ENCODE measurements around the gene SERINC5.
A peak's percentile ranks its signal among the peaks of the same experiment; 100 is the strongest.

Gene SERINC5

DNA sequence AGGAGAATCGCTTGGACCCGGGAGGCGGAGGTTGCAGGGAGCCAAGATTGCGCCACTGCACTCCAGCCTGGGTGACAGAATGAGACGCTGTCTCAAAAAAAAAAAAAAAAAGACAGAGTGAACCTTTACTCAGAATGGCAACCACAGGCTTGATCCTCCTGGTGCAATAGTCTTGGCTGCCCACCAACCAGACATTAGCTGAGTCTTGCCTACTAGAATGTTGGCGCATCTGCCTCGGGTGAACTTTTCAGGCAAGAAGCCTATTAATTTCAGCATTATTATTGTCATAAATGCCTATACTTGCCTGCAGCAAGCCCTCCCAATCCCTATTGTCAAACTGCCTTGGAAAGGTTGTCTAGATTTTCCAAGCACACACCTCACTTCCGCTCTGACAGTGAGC lies 4.2 kb downstream of the SERINC5 start:
- no peak for DNase-seq

DNA sequence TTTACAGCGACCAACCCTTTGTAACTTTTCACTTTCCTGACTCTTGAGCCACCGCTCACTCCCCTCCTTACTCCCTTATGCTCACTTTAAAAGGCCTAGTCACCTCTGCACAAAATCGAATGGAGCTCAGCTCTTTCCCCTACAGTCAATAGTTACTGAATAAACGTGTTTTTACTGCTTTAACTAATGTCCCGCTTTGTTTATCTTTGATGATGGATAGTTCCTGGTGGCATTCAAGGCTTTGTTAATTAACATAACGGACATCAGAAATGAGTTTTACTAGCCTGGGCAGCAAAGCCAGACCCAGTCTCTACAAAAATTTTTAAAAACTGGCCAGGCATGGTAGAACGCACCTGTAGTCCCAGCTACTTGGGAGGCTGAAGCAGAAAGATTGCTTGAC lies 5.0 kb downstream of the SERINC5 start:
- DNase-seq, result no peak

DNA sequence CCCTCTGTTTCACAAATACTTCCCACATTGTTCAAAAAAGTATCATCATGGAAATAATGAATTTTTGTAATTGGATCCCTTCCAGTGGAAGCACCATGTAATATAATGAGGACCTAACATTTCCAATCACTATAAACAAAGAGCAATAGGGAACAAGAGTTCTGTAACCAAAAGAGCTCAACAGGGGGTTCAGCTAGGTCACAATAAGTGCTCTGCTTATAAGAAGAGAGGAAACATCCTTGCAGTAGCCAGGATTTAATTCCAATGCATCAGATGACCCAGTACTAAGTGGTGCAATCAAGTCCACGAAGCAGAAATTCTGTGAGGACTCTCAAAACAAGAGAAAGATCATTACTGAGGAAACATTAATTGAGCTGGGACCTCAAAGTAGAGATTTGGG lies 5.9 kb downstream of the SERINC5 start:
- no peak for DNase-seq

DNA sequence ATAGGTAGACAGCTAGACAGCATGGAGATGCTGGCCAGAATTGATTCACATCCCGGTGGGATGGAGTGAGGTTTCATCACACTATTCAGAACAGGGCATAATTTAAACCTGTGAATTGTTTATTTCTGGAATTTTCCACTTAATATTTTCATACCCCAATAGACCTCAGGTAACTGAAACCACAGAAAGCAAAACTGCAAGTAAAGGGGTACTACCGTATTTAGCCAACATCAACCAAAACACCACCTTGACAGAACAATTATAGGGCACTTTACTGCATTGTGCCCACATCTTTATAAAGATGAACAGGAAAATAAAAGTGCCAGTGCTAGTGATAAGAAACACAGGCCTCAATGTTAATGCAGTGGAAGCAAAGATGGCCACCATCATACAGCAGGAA lies 7.5 kb downstream of the SERINC5 start:
- DNase-seq, result no peak

DNA sequence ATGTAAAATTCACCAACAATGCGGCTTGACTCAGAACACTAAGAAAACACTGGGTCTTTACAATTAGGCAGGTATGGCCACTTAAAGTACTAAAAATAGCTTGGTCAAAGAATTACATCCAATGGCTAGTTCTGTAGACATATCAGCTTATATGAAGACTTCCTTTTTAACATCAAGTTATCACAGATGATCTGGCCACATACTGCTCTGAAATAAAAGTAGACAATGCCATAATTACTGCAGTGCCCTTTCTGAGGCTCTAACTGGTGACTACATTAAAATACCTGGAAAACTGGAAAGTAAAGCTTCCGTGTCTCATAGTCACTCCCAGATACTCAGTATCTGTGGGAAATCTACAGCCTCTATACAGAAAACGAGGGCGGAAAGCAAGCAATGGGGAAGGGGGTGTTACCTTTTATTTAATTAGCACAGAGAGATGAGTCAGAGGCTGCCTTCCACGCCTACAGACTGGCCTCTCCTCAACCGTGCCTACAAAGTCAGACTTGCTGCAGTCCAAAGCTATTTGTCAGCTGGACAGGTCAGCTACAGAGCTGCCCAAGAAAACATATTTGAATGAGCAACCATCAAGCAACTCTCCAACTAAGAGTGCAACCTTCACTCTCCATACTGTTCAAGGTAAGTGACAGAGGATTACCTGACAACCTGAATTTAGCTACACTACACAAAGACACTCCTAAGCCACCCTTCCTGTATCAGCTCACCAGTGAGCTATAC lies 8.7 kb downstream of the SERINC5 start:
- DNase-seq, result no peak

DNA sequence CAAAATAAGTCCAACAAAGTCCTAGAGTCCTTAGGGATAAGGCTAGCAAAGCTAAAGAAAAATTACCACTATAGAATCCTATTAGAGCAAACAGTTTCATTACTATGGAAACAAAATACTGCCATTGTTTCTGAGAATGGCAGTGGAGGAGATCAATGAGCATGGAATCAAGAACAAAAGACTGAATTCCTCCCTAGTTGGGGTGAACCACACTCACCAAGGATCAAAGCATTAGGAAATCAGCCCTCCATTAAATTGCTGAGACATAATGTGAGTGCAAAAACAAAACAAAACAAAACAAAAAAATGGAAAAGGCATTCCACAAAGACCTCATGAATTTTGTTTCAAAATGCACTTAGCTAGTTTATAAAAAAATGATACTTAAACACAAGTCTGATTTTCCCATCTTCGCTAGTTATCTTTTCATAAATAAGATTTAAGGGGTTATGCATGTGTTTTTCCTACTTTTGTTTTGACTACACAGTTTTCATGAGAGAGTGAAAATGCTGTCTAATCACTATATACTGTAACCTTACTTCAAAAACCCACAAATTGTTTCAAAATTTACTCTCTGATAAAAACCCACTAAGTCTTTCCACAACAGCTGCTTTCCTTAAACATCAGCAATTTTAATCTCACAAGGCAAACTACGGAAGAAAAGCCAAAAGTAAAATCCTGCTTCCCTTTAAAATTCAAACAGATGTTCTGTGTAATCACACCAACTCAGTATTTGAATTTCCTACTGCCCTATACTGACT lies 9.7 kb downstream of the SERINC5 start:
- no peak for DNase-seq

DNA sequence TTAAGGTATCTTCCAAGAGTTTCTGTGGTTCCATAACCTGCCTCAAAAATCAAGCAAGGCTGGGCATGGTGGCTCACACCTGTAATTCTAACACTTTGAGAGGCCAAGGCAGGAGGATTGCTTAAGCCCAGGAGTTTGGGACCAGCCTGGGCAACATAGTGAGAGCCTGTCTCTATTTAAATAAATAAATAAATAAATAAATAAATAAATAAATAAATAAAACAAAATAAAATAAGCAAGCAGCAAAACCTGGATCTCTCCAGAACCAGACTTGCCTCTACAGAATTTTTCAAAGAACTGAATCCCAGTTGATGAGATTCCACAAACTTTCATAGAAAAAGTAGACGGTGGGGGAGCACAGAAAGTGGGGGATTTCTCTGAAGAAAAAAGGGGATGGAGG lies 12.3 kb downstream of the SERINC5 start:
- no peak for DNase-seq

DNA sequence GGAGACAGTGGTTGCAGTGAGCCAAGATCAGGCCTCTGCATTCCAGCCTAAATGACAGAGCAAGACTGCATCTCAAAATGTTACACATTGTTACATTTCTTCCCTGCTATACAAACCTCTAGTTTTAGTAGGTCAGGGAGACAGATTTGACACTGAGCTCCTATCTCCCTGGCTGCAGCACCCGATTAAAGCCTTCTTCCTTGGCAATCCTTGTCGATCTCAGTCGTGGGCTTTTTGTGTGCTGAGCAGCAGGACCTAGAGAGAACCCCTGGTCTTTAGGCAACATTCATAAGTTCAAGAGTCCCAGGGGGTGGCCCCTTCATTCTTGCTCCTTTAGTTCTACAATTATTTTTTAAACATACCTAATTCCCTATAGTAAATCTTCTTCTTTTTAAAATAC lies 13.0 kb downstream of the SERINC5 start:
- DNase-seq, result no peak

DNA sequence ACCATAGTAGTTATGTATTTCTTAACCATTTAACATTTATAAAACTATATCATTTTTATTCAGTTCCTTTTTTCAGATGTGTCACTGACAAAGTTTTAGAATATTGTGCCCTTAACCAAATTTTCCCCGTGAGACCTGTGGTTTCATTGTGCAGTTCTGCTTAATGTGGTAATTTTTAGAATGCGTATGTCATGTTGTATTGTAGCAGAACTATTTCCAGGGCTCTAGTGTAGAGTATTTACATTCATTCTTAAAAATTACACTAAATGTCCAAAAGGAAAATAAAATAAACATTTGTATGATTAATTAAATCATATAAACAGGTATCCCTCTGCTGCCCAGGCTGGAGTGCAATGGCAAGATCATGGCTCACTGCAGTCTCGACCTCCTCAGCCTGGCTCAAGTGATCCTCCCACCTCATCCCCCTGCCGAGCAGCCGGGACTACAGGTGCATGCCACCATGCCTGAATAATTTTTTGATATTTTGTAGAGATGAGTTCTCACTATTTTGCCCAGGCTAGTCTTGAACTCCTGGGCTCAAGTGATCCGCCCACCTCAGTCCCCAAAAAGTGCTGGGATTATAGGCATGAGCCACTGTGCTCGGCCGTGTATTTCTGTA lies 15.4 kb downstream of the SERINC5 start:
- DNase-seq, result no peak

DNA sequence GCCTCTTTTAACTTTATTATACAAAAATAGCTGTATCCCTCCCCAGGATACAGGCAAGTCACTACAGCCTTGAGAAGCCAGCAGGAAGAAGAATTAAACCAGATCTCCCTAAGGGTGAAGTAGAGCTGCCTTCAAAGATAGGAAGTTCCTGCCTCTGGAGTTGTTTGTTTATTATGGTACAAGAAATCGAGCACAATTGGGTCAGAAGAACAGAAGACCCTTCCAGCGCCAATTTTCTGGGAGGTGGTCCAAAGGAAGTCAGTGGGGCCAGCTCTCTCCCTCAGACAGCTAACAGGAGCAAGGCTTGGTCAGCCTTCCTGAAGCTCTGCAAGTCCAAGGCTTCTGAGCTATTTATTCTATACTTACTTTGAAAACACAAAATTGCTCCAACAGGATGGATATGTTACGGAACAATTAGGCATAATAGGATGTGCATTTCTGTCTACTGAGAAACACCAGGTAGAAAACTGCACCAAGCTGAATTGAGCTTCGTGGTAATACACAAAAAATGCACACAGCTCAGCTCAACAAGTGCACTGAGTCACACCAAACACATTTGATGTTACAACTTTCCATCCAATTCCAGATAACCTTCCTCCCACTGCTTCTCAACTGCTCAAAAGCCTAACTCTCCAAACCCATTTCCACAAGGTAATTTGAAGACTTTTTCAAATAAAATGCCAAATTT lies 16.0 kb downstream of the SERINC5 start:
- DNase-seq, result no peak

DNA sequence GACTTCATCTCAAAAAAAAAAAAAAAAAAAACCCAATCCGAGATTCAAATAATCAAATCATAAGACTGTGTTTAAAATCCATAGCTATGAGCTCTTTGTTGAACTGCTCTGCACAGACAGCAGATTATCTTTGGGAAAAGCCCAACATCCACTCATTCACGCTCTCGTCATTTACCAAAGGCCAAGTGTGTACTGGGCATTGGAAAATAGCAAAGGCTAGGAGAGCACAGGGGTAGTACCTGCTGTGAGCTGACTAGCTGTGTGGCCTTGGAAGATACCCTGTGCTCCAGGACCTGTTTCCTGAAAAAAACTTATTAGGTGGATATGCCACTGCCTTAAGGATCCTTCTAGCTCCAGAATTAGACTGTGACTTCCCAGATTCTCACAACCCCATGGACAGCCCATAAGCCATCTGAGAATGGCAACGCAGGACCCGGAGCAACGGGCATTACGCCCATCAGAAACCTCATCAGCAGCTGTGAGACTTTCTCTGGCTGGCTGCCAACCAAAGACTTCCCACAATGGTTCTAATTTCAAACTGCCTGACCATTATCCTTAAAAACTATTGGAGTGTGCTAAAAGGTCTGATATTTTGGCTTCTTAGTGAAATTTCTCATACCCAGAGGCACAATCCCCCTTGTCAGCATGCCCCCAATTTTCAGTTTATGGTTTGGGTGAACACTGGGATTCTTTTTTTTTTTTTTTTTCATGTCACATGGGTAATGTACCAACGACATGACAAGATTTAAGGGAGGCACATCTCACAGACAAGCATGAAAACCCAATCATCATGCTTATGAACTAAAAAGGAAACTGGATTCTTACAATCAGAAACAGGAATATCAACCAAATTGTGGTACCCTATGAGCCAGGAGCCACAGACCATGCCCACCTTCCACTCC lies 16.8 kb downstream of the SERINC5 start:
- DNase-seq, result peak; percentile 42

DNA sequence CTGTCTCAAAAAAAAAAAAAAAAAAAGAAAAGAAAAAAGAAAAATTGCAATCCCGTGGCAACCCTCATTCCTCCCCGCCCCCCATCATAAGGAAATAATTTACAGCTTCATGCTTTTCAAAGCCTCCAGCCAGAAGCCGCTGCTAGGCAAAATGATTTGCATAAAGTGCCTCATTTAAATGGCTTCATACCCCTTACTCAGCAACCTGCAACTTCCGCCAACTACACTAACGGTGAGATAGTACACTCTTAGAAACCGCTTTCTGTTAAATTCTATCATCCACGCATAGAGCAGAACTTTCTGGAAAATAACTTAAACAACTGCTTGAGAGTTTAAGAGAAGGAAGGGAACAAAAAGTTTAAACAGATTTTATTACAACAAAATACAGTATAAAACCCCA lies 17.8 kb downstream of the SERINC5 start:
- no peak for DNase-seq

DNA sequence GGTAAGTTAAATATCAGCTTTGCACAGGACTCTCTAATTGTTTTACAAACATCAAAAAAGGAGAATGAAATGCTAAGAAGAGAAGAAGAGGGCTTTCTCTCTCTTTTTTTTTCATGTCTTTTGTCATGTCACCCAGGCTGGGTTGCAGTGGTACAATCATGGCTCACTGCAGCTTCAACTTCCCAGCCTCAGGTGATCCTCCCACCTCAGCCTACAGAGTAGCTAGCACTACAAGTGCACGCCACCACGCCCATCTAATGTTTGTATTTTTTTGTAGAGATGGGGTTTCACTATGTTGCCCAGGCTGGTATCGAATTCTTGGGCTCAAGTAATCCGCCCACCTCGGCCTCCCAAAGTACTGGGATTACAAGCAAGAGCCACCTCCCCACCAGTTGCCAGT lies 18.6 kb downstream of the SERINC5 start:
- no peak for DNase-seq

DNA sequence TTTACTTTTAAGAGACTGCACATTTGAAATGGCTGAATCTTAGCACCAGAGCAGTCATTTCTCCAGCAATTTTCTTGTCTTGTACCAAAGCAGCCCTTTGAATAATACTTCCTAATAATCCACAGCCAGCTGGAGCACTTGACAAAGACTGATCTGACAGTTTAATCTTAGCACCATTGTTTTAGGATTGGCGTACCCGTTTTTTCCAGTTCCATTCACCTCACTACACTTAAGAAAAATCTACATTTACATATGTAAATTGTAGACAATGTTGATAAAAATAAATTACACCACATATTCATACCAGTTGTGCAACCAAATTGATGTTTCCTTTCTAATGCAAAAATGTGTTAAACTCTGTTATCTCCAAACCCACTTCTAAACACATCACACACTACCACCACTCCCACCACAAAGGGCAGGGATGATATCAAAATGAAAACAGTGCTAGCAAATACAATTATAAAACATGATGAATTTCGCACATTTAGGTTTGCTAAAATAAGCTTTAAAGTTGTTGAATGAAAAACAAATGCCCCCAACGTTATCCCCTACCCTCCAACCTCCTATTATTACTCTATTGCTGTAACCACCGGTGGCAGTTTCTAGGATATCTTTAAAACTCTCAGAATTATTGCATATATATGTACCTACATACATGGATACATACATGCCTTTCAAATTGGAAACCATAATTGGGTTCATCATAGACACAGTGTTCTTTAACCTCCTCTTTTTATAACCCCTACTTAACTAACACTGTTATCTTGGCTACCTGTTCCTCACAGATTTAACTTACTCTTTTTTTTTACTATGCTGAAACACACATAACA lies 21.5 kb downstream of the SERINC5 start:
- DNase-seq, result no peak

DNA sequence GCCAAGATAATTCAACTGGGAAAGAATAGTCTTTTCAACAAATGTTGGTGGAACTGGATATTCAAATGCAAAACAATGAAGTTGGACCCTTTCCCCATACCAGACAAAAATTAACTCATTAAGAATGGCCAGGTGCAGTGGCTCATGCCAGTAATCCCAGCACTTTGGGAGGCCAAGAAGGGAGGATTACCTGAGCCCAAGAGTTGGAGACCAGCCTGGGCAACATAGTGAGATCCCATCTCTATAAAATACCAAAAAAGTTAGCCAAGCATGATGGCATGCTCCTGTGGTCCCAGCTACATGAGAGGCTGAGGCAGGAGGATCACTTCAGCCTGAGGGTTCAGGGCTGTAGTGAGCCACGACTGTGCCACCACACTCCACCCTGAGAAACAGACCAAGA lies 24.2 kb downstream of the SERINC5 start:
- DNase-seq, result no peak

DNA sequence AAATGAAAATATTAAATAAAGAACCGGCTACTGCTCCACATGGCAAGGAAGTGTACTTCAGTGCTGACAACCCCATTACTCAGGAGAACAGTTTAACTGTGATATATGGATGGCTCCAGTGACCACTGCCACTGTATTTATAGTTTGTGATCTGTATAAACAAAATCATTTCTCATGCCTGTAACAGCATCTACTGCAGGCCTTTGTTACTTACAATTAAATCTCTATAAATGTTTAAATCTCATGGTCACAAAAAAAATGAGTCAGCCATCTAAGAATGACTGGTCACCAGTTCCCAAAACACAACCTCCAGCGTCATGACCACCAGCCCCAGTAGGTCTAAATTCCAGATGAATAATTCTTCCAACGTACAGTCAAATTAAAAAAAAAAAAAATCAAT lies 24.6 kb downstream of the SERINC5 start:
- DNase-seq, result no peak

DNA sequence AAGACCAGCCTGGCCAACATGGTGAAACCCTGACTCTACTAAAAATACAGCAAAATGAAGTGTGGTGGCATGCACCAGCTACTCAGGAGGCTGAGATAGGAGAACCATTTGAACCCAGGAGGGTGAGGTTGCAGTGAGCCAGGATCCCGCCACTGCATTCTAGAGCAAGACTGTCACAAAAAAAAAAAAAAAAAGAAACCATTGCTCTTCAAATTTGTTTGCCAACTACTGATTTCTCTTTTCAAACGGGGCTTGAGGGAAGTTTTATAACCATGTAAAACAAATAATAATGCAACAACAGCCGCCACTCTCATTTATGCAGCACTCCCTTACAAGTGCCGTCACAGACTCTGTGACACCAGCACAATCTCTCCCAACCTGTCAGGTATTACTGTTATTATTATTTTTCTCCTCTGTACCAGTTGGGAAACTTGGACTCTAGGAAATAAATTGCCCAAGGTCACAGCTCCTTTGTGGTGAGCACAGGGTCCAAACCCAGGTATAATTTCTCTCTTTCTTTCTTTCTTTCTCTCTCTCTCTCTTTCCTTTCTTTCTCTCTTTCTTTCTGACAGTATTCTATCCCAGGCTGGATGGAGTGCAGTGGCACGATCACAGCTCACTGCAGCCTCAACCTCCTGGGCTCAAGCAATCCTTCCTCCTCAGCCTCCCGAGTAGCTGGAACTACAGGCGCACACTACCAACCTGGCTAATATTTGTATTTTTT lies 25.4 kb downstream of the SERINC5 start:
- DNase-seq, result no peak

DNA sequence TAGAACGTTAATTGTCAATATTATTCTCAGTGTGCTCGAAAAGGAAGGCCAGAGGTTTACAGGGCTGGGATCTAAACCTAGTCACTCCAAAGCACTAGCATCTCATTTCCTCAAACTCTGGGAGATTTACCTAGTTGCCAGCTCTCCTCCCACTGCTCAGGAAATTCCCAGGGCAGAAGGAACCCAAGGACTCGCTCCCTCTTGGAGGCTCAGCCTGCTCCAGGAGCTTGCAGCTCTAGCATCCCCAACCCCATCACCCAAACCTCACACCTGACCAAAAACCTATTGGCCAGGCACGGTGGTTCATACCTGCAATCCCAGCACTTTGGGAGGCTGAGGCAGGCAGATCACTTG lies 26.0 kb downstream of the SERINC5 start:
- DNase-seq, result no peak

DNA sequence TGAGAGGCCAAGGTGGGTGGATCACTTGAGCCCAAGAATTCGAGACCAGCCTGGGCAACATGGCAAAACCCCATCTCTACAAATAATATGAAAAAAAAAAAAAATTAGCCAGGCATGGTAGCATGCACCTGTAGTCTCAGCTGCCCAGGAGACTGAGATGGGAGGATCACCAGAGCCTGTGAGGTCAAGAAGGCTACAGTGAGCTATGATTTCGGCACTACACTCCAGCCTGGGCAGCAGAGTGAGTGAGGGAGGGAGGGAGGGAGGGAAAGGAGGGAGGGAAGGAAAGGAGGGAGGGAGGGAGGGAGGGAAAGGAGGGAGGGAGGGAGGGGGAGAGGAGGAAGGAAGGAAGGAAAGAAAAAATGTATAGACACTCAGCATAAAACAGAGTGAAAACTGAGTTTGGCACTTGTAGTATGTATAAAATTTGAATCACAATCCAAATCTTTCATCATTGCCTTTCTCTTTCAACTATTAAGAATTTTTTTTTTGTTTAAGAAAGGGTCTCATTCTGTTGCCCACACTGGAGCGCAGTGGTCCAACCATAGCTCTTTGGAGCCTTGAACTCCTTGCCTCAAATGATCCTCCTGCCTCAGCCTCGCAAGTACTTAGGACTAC lies 27.8 kb downstream of the SERINC5 start:
- DNase-seq, result no peak

DNA sequence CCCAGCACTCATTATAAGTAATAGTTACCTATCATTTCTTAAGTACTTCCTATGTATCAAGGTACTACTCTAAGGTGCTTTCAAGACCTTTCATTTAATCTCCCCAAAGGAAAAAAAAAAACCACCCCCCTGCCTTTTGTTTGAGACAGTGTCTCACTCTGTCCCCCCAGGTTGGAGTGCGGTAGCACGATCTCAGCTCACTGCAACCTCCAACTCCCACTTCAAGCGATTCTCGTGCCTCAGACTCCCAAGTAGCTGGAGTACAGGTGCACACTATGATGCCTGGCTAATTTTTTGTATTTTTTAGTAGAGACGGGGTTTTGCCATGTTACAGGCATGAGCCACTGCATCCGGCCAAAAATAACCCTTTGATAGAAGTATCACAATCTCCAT lies 29.9 kb downstream of the SERINC5 start:
- DNase-seq, result no peak
